ENCODE data around the gene COL6A2. TPM values are rescaled to one million over a fixed set of nuclear protein-coding genes. Genes with fewer than 3 reads are reported as not detected.

The COL6A2 gene
- total and polyA plus RNA-seq, 2 of the 13 experiments (the other 11 are each of a cell fraction or from before 2014, with no cell fraction given): 0.07 to 0.41 TPM

GRCh38 chr21:46153247-46154154 lies 55.6 kb downstream of the COL6A2 start (continued):
- TF ChIP-seq KDM3A (CRISPR knock-in tag; IDR thresholded peaks at IDR 0.05; ENCODE audit: low read depth) (no peak; the same call in 1 of the 2 replicates), ZNF205 (CRISPR knock-in tag; IDR thresholded peaks at IDR 0.05) (peak; percentile 62; the same call in 1 of the 2 replicates), ZNF260 (CRISPR knock-in tag; IDR thresholded peaks at IDR 0.05; ENCODE audit: borderline replicate concordance, low read depth) (no peak), ZNF274 (CRISPR knock-in tag; IDR thresholded peaks at IDR 0.05) (peak; percentile 45; the same call in 1 of the 2 replicates), KMT2B (CRISPR knock-in tag; IDR thresholded peaks at IDR 0.05) (peak; percentile 21; the same call in 1 of the 2 replicates), HOXA5 (CRISPR knock-in tag; IDR thresholded peaks at IDR 0.05) (peak; percentile 49; the same call in 1 of the 2 replicates), DMAP1 (CRISPR knock-in tag; IDR thresholded peaks at IDR 0.05) (peak; percentile 30; the same call in 1 of the 2 replicates), ZSCAN31 (CRISPR knock-in tag; IDR thresholded peaks at IDR 0.05; ENCODE audit: low read depth) (0 out of 2 replicates have a peak, but pooled peaks have one; percentile 29), FOXJ3 (CRISPR knock-in tag; IDR thresholded peaks at IDR 0.05; ENCODE audit: borderline replicate concordance) (0 out of 2 replicates have a peak, but pooled peaks have one; percentile 25), ELF4 (CRISPR knock-in tag; IDR thresholded peaks at IDR 0.05; ENCODE audit: borderline replicate concordance) (no peak), KDM2A (CRISPR knock-in tag; IDR thresholded peaks at IDR 0.05; ENCODE audit: borderline replicate concordance, low read depth) (peak; percentile 49; the same call in 1 of the 2 replicates), RNF219 (CRISPR knock-in tag; IDR thresholded peaks at IDR 0.05) (no peak), MTA3 (CRISPR knock-in tag; IDR thresholded peaks at IDR 0.05) (no peak), MTF1 (CRISPR knock-in tag; IDR thresholded peaks at IDR 0.05) (no peak), ZNF224 (CRISPR knock-in tag; IDR thresholded peaks at IDR 0.05) (no peak), MEF2D (CRISPR knock-in tag; IDR thresholded peaks at IDR 0.05) (no peak; the same call in 1 of the 2 replicates), ZSCAN25 (CRISPR knock-in tag; IDR thresholded peaks at IDR 0.05) (peak; percentile 71), ZBTB21 (CRISPR knock-in tag; IDR thresholded peaks at IDR 0.05) (no peak), ZNF230 (CRISPR knock-in tag; IDR thresholded peaks at IDR 0.05) (no peak), ZNF770 (CRISPR knock-in tag; IDR thresholded peaks at IDR 0.05) (no peak)
- TF ChIP-seq, protein P1, sequence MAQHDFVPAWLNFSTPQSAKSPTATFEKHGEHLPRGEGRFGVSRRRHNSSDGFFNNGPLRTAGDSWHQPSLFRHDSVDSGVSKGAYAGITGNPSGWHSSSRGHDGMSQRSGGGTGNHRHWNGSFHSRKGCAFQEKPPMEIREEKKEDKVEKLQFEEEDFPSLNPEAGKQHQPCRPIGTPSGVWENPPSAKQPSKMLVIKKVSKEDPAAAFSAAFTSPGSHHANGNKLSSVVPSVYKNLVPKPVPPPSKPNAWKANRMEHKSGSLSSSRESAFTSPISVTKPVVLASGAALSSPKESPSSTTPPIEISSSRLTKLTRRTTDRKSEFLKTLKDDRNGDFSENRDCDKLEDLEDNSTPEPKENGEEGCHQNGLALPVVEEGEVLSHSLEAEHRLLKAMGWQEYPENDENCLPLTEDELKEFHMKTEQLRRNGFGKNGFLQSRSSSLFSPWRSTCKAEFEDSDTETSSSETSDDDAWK (CRISPR knock-in tag; IDR thresholded peaks at IDR 0.05): no peak
- TF ChIP-seq, protein P2, sequence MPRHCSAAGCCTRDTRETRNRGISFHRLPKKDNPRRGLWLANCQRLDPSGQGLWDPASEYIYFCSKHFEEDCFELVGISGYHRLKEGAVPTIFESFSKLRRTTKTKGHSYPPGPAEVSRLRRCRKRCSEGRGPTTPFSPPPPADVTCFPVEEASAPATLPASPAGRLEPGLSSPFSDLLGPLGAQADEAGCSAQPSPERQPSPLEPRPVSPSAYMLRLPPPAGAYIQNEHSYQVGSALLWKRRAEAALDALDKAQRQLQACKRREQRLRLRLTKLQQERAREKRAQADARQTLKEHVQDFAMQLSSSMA (CRISPR knock-in tag; IDR thresholded peaks at IDR 0.05): no peak
